Measurements from ENCODE around the gene RNF213. TPM values are rescaled to one million over a fixed set of nuclear protein-coding genes. Genes with fewer than 3 reads are reported as not detected.
A peak's percentile ranks its signal among the peaks of the same experiment; 100 is the strongest.

The RNF213 gene
- total RNA-seq, 4 donors from 2014 or later = 57.8 to 197 (median 94.1) TPM

DNA sequence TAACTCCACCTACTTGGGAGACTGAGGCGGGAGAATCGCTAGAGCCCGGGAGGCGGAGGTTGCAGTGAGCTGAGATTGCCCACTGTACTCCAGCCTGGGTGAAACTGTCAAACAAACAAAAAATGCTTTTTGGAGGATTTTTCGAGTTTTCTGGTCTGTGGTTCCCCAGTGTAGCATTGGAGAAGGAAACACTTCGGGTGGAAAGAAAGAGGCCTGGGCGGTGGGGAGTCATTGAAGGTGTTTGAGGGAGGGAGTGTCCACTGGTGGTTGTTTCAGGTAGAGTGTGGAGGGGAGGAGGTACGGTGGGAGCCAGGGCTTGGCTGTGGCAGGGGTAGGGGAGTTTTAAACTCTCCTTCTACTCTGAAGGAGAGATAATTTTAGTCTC is 1.2 kb downstream of the RNF213 start:
- Histone ChIP-seq H3K27me3 (no peaks in the 10 kb centered on the region), H3K4me1 (peaks cover 48% of the 10 kb centered on the region)
- TF ChIP-seq, protein P1, sequence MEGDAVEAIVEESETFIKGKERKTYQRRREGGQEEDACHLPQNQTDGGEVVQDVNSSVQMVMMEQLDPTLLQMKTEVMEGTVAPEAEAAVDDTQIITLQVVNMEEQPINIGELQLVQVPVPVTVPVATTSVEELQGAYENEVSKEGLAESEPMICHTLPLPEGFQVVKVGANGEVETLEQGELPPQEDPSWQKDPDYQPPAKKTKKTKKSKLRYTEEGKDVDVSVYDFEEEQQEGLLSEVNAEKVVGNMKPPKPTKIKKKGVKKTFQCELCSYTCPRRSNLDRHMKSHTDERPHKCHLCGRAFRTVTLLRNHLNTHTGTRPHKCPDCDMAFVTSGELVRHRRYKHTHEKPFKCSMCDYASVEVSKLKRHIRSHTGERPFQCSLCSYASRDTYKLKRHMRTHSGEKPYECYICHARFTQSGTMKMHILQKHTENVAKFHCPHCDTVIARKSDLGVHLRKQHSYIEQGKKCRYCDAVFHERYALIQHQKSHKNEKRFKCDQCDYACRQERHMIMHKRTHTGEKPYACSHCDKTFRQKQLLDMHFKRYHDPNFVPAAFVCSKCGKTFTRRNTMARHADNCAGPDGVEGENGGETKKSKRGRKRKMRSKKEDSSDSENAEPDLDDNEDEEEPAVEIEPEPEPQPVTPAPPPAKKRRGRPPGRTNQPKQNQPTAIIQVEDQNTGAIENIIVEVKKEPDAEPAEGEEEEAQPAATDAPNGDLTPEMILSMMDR (IDR thresholded peaks at IDR 0.05) = no peak
- TF ChIP-seq POLR2A (IDR thresholded peaks at IDR 0.05) = no peak
- no peak for TF ChIP-seq EP300 (IDR thresholded peaks at IDR 0.05)
- no peak for TF ChIP-seq POLR2AphosphoS5 (IDR thresholded peaks at IDR 0.05)

DNA sequence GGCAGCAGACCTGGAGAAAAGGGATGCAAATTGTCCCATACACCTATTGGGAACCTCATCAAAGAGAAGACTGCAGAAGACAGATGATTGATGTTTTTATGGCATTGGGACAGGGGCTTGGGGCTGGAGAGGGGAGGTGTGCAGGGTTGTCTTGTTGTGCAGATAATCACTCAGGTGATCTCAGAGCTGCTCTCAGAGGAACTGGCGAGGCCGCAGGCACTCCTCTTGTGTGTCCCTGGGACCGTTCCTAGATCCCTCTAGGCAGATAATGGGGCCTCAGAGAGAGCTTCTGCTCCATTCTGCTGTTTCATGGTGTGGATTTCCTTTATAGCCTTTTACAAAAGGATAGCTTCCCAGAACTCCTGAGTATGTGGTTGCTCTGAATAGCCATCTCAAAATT is 1.6 kb downstream of the RNF213 start:
- no peak for DNase-seq (ENCODE audit: low spot score in 2 of 2)
- 20% methylated on average over 3 of the region's 3 CpGs for WGBS

More for the DNA sequence above, 1.2 kb downstream of the RNF213 start:
- peak overlapping the region; percentile 96 for H3K4me3 ChIP-seq
- peaks cover 22% of the 10 kb centered on the region for H3K36me3 ChIP-seq
- DNase-seq (ENCODE audit: low spot score in 2 of 2) = no peak
- no peaks in the 10 kb centered on the region for H3K9me3 ChIP-seq
- H3K27ac ChIP-seq = peak overlapping the region; percentile 97
- WGBS = 29% methylated on average over 8 of the region's 8 CpGs

DNA sequence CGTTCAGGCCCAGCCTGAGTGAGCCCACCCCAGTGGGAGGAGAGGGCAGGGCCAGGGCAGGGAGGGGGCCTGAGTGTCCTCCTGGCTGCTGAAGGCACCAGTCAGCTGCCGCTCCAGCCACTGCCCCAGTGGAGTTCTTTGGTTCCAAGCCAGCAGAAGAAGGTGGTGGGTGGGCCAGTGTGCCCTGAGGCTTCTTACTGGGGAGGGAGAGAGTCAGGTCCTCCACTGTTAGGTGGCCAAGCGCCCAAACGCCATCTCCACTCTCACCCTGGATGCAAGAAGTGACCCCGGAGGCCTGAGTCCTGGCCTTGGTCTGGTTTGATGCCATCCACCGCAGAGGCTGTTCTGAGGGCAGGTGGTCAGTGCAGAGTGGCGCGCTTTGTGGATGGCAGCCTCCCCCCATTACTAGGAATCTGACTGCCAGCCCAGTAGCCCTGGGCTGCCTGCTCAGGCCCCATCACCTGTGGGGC is 2.2 kb downstream of the RNF213 start:
- no peak for DNase-seq (ENCODE audit: low spot score in 2 of 2)
- no CpG with 5 or more reads among the region's 8 CpGs for WGBS
- Histone ChIP-seq H3K36me3 (peaks cover 25% of the 10 kb centered on the region), H3K4me3 (peak overlapping the region; percentile 40), H3K27me3 (no peaks in the 10 kb centered on the region), H3K9me3 (no peaks in the 10 kb centered on the region), H3K4me1 (peaks cover 48% of the 10 kb centered on the region), H3K27ac (peak overlapping the region; percentile 97)
- no peak for TF ChIP-seq POLR2A (IDR thresholded peaks at IDR 0.05)
- TF ChIP-seq EP300 (IDR thresholded peaks at IDR 0.05) = no peak
- TF ChIP-seq, protein P1 (IDR thresholded peaks at IDR 0.05) = no peak
- no peak for TF ChIP-seq POLR2AphosphoS5 (IDR thresholded peaks at IDR 0.05)

More for the DNA sequence above, 1.6 kb downstream of the RNF213 start:
- Histone ChIP-seq H3K27me3 (no peaks in the 10 kb centered on the region), H3K4me3 (peak overlapping the region; percentile 96), H3K36me3 (peaks cover 22% of the 10 kb centered on the region), H3K4me1 (peaks cover 48% of the 10 kb centered on the region), H3K27ac (peak overlapping the region; percentile 97), H3K9me3 (no peaks in the 10 kb centered on the region)
- TF ChIP-seq POLR2AphosphoS5 (IDR thresholded peaks at IDR 0.05) (no peak), EP300 (IDR thresholded peaks at IDR 0.05) (no peak), POLR2A (IDR thresholded peaks at IDR 0.05) (no peak)
- TF ChIP-seq, protein P1 (IDR thresholded peaks at IDR 0.05) = no peak

DNA sequence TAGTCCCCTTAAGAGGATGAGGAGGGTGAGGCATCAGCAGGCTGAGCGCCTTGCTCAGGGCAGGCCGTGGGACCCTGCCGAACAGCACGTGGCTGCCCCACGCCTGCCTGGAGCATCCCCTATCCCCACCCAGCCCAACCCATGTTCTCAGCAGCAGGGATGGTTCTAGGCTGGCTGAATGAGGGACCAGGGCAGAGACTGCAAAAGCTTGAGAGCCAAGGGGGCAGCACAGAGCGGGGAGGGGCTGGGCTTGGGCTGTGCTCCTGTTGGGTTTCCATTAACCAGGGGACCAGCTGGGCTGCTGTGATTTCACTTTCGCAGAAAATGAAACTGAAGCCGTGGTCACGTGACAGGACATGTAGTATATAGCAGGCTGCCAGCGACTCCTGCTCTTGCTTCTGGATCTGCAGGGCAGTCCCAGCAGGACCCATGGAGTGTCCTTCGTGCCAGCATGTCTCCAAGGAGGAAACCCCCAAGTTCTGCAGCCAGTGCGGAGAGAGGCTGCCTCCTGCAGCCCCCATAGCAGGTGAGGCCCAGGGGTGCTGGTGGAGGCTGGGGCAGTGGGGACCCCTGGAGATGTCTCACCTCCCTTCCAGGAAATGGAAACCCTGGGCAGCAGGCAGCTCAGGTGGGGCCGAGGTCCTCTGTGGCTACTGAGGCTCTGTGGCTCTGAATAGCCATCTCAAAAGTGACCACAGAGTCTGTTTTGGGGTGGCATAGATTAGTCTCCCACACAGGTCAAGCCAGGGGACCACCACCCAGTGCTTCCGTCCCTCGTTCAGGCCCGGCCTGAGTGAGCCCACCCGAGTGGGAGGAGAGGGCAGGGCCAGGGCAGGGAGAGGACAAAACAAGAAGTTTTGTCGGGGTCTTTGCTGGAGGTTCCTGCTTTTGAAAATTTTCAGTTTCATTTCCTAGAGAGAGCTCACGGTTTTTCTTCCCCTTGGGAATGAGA is 2.9 kb downstream of the RNF213 start:
- Histone ChIP-seq H3K27me3 (no peaks in the 10 kb centered on the region), H3K36me3 (peaks cover 27% of the 10 kb centered on the region), H3K4me3 (peak overlapping the region; percentile 40), H3K9me3 (no peaks in the 10 kb centered on the region), H3K4me1 (peaks cover 48% of the 10 kb centered on the region), H3K27ac (peak overlapping the region; percentile 97)
- 43% methylated on average over 12 of the region's 19 CpGs for WGBS
- peak; percentile 87 to 92 for DNase-seq (ENCODE audit: low spot score in 2 of 2)
- TF ChIP-seq, protein P1 (IDR thresholded peaks at IDR 0.05) = no peak
- no peak for TF ChIP-seq EP300 (IDR thresholded peaks at IDR 0.05)
- TF ChIP-seq POLR2AphosphoS5 (IDR thresholded peaks at IDR 0.05) = no peak
- TF ChIP-seq POLR2A (IDR thresholded peaks at IDR 0.05) = no peak
